Erythroblast (primary cell): ENCODE data around the gene ZNHIT1.

Experiments
- GATA1 ChIP-seq: IDR thresholded peaks from 2 replicates; pipeline ENCODE4 v1.6.1; 2011; ENCODE audit warnings: low read depth, mild to moderate bottlenecking, control low read depth, low read length, moderate library complexity
- POLR2A ChIP-seq: IDR thresholded peaks from 2 replicates; pipeline ENCODE4 v1.6.1; 2011; ENCODE audit warnings: mild to moderate bottlenecking, low read length

DNA sequence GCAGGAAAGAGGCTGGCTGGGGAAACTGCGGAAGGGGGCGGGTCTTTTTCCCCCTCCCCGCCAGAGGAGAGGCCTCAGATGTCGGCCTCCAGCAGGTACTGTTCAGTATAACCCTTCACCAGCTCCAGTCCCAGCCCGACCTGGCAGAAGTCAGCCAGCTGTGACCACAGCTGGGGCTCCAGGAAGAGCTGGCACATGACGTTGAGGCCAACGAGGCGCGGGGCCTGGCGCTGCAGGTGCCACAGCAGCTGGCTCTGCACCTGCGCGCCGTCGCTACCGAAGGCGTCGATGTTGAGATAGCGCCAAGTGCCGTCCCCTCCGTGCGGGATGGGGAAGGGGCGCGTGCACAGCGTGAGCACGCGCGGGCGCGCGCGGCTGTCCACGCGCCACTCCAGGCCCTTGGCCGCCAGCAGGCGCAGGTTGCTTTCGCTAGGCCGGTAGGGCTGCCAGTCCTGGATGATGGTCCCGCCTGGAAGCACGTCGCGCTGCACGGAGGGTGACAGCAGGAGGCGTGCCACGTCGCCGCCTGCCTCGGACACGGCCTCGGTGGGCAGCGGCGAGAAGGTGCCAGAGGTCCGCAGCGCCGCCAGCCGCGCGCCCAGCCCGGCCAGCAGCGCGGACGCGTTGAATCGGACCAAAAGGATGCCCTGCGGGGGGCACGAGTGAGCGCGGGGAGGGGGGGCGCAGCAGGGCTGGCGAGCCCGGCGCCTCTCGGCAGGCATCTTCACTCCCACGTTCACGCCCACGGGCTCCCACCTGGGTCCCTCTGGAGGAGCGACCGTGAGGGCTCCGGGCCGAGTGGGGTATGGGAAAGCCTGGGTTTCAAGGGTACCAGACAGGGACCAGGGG lies 45.7 kb upstream of the ZNHIT1 start:
- TF ChIP-seq POLR2A: no peak
- TF ChIP-seq GATA1: no peak
